ENCODE results near the gene EXD2.
"Not testable (repeated sequence)": the region's sequence is repeated elsewhere in the genome, so short reads cannot be mapped to it uniquely, and the experiment has no call there.

Gene EXD2

DNA sequence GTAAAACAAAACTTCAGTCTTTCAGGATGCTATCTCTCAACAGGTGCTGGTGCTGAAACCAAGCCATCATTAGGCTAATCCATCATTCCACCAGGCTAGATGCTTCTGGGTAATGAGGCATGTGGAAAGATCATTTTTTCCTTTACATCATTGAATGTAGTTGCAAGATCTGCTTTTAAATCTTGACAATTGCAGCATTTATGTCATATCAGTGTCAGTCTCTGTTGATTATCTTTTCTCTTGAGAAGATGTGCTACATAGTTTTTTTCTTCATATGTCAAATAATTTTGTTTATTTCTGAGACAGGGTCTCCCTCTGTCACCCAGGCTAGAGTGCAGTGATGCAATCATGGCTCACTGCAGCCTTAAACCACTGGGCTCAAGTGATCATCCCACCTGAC lies 16.2 kb upstream of the EXD2 start:
- Mint-ChIP-seq H3K4me3 (no peak overlapping the region), H3K36me3 (no peaks in the 10 kb centered on the region), H3K9me3 (no peaks in the 10 kb centered on the region), H3K27ac (no peak overlapping the region), H3K27me3 (no peaks in the 10 kb centered on the region), H3K4me1 (no peaks in the 10 kb centered on the region)

DNA sequence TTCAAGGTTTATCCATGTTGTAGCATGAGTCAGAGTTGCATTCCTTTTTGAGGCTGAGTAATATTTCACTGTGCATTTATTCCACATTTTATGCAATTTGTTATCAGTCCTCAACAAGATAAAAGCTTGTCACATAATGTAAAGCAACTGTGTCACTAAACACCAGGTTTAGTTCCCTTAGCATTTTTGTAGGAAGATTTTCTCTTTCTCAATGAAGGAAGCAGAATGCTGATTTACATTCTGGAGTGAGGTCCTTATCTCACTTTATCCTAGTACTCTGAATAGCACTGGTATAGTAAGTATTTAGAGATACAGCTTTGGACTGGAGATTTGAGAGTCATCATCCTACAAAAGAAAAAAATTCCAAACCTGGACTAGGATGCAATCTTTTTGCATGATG lies 9.8 kb upstream of the EXD2 start:
- no peak overlapping the region for H3K4me3 Mint-ChIP-seq
- no peaks in the 10 kb centered on the region for H3K27me3 Mint-ChIP-seq
- no peaks in the 10 kb centered on the region for H3K36me3 Mint-ChIP-seq
- no peaks in the 10 kb centered on the region for H3K4me1 Mint-ChIP-seq
- H3K9me3 Mint-ChIP-seq: no peaks in the 10 kb centered on the region
- no peak overlapping the region for H3K27ac Mint-ChIP-seq

DNA sequence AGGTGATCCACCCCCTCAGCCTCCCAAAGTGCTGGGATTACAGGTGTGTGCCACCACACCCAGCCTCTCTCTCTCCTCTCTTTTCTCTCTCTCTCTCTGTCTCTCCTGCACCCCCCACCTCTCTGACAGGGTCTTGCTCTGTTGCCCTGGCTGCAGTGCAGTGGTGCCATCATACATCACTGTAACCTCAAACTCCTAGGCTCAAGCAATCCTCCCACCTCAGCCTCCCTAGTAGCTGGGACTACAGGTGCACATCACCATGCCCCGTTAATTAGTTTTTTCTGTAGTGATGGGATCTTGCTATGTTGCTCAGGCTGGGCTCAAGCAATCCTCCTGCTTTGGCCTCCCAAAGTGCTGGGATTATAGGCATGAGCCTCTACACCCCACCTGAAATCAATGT lies 8.7 kb upstream of the EXD2 start:
- H3K4me1 Mint-ChIP-seq, H3K4me3 Mint-ChIP-seq, H3K27ac Mint-ChIP-seq, H3K36me3 Mint-ChIP-seq, H3K9me3 Mint-ChIP-seq, H3K27me3 Mint-ChIP-seq: not testable (repeated sequence)

DNA sequence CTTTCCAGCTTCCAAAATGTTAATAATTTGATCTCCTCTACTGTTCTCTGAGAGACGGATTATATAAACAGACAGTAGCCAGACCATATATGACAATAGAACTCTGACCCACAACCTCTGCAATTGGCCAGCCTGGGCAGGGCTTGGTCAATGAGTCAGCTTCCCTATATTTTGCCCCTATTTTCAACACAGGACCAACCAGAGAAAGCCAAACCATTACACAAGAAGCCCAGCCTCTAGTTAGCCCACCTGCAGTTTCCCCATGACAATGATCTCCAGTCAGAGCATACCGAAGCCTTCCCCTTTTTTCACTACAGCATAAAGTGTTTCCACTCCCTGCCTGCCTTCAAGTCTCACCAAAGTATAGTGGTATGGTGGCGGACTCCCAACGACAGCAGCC lies 7.6 kb upstream of the EXD2 start:
- H3K4me3 Mint-ChIP-seq: no peak overlapping the region
- H3K27me3 Mint-ChIP-seq: no peaks in the 10 kb centered on the region
- H3K4me1 Mint-ChIP-seq: no peaks in the 10 kb centered on the region
- H3K27ac Mint-ChIP-seq: no peak overlapping the region
- H3K9me3 Mint-ChIP-seq: no peaks in the 10 kb centered on the region
- no peaks in the 10 kb centered on the region for H3K36me3 Mint-ChIP-seq

DNA sequence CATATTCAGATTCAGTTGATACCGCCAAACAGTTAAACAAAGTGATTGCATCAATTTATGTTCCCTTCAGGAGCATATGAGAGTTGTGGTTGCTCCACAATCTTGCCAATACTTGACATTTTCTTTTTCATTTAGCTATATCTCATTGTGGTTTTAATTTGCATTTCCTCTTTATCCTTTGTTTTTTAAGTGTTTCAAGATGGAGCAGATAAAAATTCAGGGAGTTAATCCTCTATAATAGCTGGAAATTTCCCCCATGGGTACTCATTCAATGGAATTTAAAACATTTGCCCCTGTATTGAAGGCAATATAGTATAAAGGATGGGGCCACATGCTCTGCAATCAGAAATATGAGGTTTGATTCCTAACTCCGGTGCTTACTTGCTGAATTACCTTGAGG lies 1.1 kb upstream of the EXD2 start:
- Mint-ChIP-seq H3K36me3 (peaks cover 1% of the 10 kb centered on the region), H3K4me1 (peaks cover 39% of the 10 kb centered on the region), H3K9me3 (no peaks in the 10 kb centered on the region), H3K4me3 (peak overlapping the region; percentile 94), H3K27ac (no peak overlapping the region), H3K27me3 (no peaks in the 10 kb centered on the region)

DNA sequence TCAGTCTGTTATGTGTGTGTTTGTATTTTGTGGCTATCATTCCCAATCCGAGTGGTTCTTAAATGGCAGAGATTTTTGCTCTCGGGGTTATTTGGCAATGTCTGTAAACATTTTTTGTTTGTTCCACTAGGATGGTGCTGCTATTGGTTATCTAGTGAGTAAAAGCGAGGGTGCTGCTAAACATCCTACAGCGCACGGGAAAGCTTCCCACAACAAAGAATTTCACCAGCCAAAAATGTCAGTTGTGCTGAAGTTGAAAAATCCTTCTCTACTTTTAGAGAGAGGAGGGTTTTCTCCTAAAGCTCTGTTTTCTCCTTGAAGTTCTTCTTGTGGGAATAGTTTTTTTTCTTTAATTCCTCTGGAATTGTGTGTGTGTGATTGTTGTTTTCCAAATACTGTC lies 2.4 kb downstream of the EXD2 start:
- Mint-ChIP-seq H3K9me3 (no peaks in the 10 kb centered on the region), H3K27me3 (no peaks in the 10 kb centered on the region), H3K27ac (peak overlapping the region; percentile 32), H3K4me3 (peak overlapping the region; percentile 19), H3K36me3 (peaks cover 1% of the 10 kb centered on the region), H3K4me1 (peaks cover 39% of the 10 kb centered on the region)

DNA sequence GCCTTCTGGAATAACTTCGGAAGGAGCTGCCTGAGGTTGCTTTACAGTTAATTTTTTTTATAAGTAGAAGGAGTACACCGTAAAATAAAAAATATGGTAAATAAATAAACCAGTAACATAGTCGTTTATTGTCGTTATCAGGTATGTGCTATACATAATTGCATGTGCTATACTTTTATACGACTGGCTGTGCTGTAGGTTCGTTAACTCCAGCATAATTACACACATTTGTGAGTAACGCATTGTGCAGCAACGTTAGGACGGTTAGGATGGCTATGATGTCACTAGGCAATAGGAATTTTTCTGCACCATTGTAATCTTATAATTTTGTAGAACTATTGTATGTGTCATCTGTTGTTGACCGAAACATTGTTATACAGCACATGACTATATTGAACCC lies 8.5 kb downstream of the EXD2 start:
- no peak overlapping the region for H3K4me3 Mint-ChIP-seq
- H3K27me3 Mint-ChIP-seq: no peaks in the 10 kb centered on the region
- H3K36me3 Mint-ChIP-seq: peaks cover 2% of the 10 kb centered on the region
- H3K27ac Mint-ChIP-seq: no peak overlapping the region
- no peaks in the 10 kb centered on the region for H3K9me3 Mint-ChIP-seq
- H3K4me1 Mint-ChIP-seq: no peaks in the 10 kb centered on the region

DNA sequence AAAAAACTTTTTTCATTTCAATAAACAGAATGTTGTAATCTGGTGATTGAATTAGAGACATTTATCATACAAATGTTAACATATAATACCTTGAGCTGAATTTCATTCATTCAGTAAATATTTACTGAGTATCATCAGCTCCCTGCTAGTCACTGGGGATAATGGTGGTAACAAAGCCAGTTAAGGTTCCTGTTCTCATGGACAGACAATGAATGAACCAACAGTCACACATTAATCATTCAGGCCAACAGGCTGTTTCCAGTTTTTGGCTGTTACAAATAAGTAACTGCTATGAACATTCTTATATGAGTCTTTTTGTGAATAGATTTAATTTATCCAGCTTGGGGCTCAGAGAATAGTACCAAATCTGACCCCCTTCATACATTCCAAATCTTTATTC lies 13.5 kb downstream of the EXD2 start:
- Mint-ChIP-seq H3K36me3 (peaks cover 6% of the 10 kb centered on the region), H3K4me3 (no peak overlapping the region), H3K27me3 (no peaks in the 10 kb centered on the region), H3K9me3 (no peaks in the 10 kb centered on the region), H3K27ac (no peak overlapping the region), H3K4me1 (no peaks in the 10 kb centered on the region)

DNA sequence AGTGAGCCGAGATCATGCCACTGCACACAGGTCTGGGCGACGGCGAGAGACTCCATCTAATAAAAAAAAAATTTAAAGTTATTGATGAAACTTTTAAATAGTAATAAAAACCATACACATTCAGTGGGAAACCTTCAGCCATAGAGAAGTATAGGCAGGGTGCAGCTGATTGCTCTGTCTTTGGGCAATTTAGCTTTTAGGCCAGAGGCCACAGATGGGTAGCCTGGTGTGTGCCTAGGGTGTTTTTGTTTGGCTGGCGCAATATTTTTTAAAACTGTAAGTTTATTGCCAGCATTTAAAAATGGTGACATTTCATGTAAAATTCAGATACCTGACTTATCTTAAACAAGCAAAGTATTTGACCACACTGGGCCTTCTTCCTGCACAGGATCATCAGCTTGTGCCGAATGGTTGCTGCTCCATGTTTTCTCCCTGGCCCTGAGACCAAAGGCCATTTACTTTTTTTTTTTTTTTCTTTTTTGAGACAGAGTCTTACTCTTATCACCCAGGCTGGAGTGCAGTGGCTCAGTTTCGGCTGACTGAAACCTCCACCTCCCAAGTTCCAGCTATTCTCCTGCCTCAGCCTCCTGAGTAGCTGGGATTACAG lies 16.2 kb downstream of the EXD2 start:
- no peaks in the 10 kb centered on the region for H3K9me3 Mint-ChIP-seq
- H3K27ac Mint-ChIP-seq: no peak overlapping the region
- no peaks in the 10 kb centered on the region for H3K4me1 Mint-ChIP-seq
- no peak overlapping the region for H3K4me3 Mint-ChIP-seq
- H3K27me3 Mint-ChIP-seq: no peaks in the 10 kb centered on the region
- peaks cover 5% of the 10 kb centered on the region for H3K36me3 Mint-ChIP-seq

DNA sequence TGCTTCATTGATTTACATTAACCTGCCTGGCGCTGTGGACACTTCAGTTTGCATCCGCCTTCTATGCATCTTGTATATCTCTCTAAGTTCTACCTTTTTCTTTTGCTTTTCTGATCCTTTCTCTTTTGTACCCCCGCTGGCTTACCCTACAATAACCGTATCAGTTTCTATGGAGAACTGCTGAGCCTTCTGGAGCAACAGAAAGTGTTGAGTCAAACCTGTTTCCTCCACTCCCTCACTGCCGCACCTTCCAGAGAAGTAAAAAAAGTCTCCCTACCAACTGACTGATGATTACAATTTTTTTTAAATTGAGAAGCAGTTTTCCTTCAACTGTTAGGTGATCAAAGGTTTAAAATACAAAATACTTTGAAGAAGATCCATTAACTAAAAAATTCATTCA lies 17.4 kb downstream of the EXD2 start:
- Mint-ChIP-seq H3K9me3 (no peaks in the 10 kb centered on the region), H3K4me3 (no peak overlapping the region), H3K36me3 (peaks cover 5% of the 10 kb centered on the region), H3K4me1 (no peaks in the 10 kb centered on the region), H3K27ac (no peak overlapping the region), H3K27me3 (no peaks in the 10 kb centered on the region)

DNA sequence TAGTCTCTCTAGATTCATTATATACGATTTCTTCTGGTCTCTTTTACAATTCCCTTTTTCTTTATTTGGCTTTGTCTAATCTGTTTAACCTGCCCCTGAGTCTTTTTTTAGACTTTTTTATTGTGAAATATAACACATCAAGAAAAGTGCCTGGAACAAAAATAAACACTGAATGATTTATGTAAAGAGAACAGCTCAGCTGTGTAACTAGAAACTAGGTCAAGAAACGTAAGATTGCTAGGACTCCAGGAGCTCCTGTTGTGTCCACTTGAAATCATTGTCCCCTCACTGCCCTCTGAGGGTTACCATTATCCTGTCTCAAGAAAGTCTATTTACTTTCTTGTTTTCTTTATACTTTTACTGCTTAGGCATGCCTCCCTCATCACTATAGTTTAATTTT lies 23.1 kb downstream of the EXD2 start:
- Mint-ChIP-seq H3K27me3 (no peaks in the 10 kb centered on the region), H3K4me1 (no peaks in the 10 kb centered on the region), H3K36me3 (peaks cover 15% of the 10 kb centered on the region), H3K27ac (no peak overlapping the region), H3K4me3 (no peak overlapping the region), H3K9me3 (no peaks in the 10 kb centered on the region)

DNA sequence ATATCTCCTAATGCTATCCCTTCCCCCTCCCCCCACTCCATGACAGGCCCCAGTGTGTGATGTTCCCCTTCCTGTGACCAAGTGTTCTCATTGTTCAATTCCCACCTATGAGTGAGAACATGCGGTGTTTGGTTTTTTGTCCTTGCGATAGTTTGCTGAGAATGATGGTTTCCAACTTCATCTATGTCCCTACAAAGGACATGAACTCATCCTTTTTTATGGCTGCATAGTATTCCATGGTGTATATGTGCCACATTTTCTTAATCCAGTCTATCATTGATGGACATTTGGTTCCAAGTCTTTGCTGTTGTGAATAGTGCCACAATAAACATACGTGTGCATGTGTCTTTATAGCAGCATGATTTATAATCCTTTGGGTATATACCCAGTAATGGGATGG lies 26.4 kb downstream of the EXD2 start:
- not testable (repeated sequence) for H3K27ac Mint-ChIP-seq, H3K4me1 Mint-ChIP-seq, H3K9me3 Mint-ChIP-seq, H3K27me3 Mint-ChIP-seq, H3K4me3 Mint-ChIP-seq
- peaks cover 20% of the 10 kb centered on the region for H3K36me3 Mint-ChIP-seq

DNA sequence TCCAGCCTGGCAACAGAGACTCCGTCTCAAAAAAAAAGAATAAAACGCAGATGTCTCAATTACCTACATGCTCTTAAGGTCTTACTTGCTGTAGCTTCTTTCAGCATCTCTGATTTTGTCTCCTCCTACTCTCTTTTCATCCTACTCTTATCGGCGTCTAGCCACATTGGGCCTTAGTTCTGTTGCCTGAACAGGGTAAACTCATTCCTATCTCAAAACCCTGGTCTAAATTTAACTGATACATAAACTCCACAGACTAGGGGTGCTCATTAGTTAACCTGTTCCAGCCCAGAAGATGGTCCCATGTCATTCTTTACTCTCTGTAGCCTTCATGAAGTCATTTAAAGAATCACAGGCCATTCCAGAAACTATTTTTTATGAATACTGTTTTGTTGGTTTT lies 33.6 kb downstream of the EXD2 start:
- Mint-ChIP-seq H3K9me3 (no peaks in the 10 kb centered on the region), H3K4me1 (no peaks in the 10 kb centered on the region)

DNA sequence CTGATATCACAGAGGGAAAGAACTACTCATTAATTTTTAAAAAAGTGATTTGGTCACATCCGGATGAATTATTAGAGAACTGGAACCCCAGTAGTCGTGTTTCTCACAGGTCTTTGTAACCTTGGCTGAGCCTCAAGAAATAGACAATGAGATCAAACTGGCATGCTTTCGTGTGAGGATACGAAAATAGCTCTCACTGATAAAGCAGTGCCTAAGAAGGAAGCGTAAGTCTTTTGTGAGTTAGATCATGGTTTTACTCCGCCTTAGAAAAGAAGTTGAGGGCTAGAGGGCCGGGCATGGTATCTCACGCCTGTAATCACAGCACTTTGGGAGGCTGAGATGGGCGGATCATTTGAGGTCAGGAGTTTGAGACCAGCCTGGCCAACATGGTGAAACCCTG lies 34.9 kb downstream of the EXD2 start:
- no peak overlapping the region for H3K27ac Mint-ChIP-seq
- H3K4me3 Mint-ChIP-seq: no peak overlapping the region
- peaks cover 11% of the 10 kb centered on the region for H3K36me3 Mint-ChIP-seq
- no peaks in the 10 kb centered on the region for H3K9me3 Mint-ChIP-seq
- H3K27me3 Mint-ChIP-seq: no peaks in the 10 kb centered on the region
- no peaks in the 10 kb centered on the region for H3K4me1 Mint-ChIP-seq

More for the DNA sequence above, 33.6 kb downstream of the EXD2 start:
- no peak overlapping the region for H3K4me3 Mint-ChIP-seq
- peaks cover 9% of the 10 kb centered on the region for H3K36me3 Mint-ChIP-seq
- H3K27me3 Mint-ChIP-seq: no peaks in the 10 kb centered on the region
- no peak overlapping the region for H3K27ac Mint-ChIP-seq

DNA sequence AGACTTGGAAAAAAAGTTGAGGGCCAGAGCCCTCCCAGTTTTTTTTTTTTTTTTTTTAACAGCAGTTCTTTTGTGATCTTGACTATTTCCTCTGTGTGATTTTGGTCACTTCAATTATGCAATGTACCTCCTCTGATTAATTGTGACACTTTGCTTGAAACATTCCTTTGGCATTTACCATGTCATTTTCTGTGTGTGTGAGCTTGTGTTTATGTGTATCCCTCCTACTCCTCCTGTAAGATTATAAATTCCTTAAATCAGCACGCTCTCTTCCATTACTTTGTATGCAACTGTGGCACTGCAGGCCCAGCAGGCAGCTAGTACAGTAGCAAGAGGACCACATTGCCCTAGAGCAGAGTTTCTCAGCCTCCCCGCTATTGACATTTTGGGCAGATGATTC lies 35.4 kb downstream of the EXD2 start:
- H3K4me1 Mint-ChIP-seq: no peaks in the 10 kb centered on the region
- H3K9me3 Mint-ChIP-seq: no peaks in the 10 kb centered on the region
- H3K27ac Mint-ChIP-seq: no peak overlapping the region
- H3K36me3 Mint-ChIP-seq: peaks cover 14% of the 10 kb centered on the region
- no peak overlapping the region for H3K4me3 Mint-ChIP-seq
- no peaks in the 10 kb centered on the region for H3K27me3 Mint-ChIP-seq

DNA sequence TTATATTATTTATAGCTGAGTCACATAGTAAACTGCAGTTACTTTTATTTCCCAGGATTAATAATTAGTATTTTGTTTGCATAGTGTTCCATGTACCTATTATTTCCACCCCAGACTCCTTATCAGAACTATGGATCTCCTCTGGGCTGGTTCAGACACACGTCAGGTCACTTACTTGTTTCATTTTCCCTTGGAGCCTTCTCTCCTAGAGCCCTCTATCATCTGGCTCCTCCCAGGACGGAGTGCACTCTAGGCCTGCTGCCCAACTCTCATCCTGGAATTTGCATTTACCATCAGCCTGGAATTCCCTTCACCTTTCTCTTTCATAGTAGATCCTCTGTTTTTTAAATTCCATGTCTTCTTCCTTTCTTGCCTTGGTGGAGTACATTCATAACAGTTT lies 40.2 kb downstream of the EXD2 start:
- Mint-ChIP-seq H3K4me1 (no peaks in the 10 kb centered on the region), H3K4me3 (no peak overlapping the region), H3K27me3 (no peaks in the 10 kb centered on the region), H3K9me3 (no peaks in the 10 kb centered on the region), H3K36me3 (peaks cover 12% of the 10 kb centered on the region), H3K27ac (no peak overlapping the region)

DNA sequence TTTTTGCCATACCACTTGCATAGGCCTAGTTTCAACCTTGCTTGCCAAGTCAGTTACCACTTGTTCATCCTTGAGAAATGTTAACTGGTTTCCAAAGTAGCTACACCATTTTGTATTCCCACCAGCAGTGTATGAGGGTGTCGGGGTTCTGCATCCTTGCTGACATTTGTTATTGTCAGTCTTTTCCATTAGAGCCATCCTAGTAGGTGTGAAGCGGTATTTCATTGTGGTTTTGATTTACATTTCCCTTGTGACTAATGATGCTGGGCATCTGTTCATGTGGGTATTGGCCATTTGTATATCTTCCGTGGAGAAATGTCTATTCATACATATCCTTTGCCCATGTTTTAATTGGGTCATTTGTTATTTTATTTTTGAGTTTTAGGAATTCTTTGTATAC lies 41.1 kb downstream of the EXD2 start:
- no peaks in the 10 kb centered on the region for H3K9me3 Mint-ChIP-seq
- H3K4me3 Mint-ChIP-seq: no peak overlapping the region
- no peaks in the 10 kb centered on the region for H3K27me3 Mint-ChIP-seq
- no peak overlapping the region for H3K27ac Mint-ChIP-seq
- peaks cover 15% of the 10 kb centered on the region for H3K36me3 Mint-ChIP-seq
- no peaks in the 10 kb centered on the region for H3K4me1 Mint-ChIP-seq
